ENCODE results near the gene CAND1.
"Not testable (repeated sequence)": the region's sequence is repeated elsewhere in the genome, so short reads cannot be mapped to it uniquely, and the experiment has no call there.

Gene CAND1

DNA sequence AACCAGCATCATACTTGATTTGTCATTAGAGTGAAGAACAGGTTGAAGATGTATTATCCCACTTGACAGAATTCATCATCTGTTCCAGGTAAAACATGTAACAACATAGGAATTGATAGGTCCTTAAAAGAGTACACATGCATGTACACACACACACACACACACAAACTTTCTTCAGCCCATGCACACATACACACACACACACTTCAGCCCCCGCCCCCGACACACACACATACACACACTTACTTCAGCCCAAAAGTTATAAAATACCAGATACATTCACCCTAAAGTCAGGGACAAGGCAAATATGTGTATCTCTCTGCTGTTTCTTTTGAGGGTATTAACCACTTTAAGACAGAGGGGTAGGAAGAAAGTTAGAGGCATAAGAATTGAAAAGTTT is 15.4 kb downstream of the CAND1 start:
- no peak for DNase-seq

- no peak for DNase-seq
These were observed 17.1 kb downstream of the CAND1 start for GRCh38 chr12:67286257-67286656.

GRCh38 chr12:67287311-67287710 is 18.2 kb downstream of the CAND1 start:
- DNase-seq: no peak

- DNase-seq: no peak
These were observed 19.4 kb downstream of the CAND1 start for GRCh38 chr12:67288561-67288960.

DNA sequence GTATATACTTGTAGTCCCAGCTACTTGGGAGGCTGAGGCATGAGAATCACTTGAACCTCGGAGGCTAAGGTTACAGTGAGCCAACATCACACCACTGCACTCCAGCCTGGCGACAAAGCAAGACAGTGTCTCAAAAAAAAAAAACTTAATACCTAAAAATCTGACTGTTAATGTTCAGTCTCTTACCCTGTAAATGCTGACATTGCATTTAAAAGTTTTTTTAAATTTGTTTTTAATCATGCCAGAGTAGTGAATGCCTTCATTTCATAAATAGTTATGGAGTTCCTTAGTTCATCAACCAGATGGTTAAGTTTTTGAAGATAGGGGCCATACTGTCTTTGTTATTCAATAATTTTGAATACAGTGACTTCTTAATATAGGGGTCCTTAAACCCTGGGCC is 21.2 kb downstream of the CAND1 start:
- no peak for DNase-seq

- no peak for DNase-seq
These were observed 30.4 kb downstream of the CAND1 start for GRCh38 chr12:67299526-67299925.

DNA sequence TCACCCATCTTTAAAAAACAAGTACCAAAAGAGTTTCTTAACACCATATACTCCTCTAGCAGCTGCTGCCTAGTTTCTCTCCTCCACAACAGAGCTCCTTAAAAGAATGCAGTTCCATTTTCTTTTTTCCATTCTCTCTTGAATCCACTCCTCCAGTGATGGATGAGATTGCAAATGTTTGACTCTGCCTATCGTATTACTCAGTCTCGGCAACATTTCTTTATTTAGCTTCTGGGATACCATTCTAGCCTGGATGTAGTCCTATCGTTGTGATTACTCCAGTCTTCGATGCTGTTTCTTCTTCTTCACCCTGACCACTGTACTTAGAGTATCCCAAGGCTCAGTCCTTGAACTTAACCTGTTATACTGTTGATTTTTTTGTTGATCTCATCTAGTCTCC is 30.8 kb downstream of the CAND1 start:
- DNase-seq: no peak

DNA sequence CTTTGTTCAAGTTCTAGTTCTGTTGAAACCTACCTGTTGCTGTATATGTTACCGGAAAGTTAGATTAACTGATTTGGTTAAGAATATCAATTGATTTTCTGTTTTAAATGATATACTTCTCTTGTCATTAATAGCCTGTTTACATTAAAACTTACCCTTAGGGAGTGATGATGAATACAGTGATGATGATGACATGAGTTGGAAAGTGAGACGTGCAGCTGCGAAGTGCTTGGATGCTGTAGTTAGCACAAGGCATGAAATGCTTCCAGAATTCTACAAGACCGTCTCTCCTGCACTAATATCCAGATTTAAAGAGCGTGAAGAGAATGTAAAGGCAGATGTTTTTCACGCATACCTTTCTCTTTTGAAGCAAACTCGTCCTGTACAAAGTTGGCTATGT is 33.0 kb downstream of the CAND1 start:
- no peak for DNase-seq

DNA sequence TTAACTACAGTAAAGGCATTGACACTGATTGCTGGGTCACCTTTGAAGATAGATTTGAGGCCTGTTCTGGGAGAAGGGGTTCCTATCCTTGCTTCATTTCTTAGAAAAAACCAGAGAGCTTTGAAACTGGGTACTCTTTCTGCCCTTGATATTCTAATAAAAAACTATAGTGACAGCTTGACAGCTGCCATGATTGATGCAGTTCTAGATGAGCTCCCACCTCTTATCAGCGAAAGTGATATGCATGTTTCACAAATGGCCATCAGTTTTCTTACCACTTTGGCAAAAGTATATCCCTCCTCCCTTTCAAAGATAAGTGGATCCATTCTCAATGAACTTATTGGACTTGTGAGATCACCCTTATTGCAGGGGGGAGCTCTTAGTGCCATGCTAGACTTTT is 36.4 kb downstream of the CAND1 start:
- no peak for DNase-seq

- no peak for DNase-seq
These were observed 37.6 kb downstream of the CAND1 start for GRCh38 chr12:67306712-67307111.

DNA sequence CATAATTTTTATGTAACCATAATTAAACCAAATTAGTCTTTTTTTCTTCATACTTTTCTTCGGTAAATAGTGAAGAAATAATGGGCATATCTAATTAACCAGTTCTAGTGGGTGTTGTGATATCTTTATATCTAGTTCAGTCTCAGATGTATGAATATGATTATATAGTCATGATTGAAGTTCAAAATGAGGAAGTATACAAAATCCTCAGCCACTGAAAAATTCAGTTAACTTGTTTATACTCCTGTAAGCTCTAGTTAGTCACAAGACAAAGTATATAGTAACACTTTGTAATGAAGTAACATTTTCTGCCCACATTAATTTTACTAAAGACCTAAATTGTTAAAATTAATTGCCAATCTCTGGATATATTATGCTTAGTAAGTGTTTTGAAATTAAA is 46.5 kb downstream of the CAND1 start:
- no peak for DNase-seq

DNA sequence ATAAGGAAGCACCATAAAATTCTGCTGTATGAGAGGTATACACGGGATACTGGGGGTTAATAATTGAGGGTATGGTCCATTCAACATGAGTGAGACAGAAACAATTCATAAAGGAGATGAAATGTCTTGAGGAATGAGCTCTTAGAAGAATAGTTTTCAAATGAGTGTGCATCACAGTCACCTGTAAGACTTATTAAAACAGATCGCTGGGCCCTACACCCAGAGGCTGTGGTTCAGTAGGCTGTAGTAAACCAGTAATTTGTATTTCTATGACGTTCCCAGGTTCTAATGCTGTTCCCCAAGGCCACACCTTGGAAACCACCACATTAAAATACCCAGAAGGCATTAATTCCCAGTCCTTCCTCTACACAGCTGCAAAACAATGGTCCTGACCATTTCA is 49.6 kb downstream of the CAND1 start:
- no peak for DNase-seq

- DNase-seq: no peak
These were observed 50.8 kb downstream of the CAND1 start for GRCh38 chr12:67319936-67320335.

DNA sequence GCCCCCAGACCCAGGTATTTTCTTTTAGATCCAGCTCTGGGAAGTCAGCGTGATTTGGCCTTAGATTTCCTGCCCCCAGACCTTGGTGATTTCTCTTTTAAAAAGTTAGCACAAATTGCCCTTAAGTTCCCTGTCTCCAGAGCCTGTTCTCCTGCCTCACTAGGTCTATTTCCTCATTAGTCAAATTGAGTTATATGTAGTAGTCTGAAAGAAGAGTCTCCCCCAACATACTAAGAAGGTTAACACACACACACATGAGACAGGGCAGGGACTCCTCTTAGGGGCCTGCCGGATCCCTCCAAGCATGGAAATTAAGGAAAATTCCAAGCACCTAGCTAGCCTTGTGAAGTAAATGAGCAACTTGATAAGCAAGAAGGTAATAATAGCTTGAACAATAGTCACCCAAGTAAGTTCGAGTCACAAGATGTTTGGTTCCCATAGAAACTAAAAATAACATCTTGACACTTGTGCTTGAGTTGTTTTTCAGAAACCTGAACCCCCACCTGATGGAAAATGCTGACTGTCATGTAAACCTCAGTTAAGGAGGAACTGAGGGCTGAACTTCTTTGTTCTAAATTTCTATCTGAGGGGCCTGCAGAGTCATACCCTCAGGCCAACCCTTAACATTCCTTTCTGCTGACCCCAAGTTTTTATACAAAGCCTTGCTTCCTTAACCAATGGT is 51.6 kb downstream of the CAND1 start:
- DNase-seq: no peak

DNA sequence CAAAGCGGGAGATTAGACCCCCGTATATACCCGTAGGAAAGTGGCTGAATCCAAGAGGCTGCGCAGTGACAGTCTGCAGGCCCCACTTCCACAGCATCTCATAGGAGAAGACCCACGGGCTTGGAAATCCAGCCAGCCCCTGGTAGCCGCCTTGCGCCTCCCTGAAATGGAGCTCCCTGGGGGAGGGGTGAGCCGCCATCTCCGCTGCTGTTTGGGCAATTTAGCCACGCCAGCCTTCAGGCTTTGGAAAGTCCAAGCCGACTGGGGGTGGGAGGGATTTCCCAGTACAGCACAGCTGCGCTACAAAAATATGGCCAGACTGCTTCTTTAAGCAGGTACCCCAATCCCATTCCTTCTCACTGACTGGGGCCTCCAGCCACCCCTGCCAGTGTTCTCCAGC is 53.4 kb downstream of the CAND1 start:
- no peak for DNase-seq

GRCh38 chr12:67323007-67323406 is 53.8 kb downstream of the CAND1 start:
- DNase-seq: no peak

DNA sequence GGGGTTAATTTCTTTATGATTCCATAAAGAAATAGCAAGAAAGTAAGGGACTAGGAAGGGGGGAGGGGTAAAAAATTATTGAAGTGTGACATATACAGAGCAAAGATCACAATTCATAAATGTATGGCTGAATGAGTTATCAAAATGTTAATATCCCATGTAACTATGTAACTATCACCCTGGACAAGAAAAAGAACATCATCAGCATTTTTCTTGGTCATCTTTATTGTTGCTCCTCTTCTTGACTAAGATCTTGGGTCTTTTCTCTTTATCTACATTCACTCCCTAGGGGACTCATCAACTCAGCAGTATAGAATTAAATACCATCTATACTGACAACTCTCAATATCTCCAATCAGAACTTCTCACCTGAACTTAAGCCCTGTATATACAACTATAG is 57.5 kb downstream of the CAND1 start:
- no peak for DNase-seq

GRCh38 chr12:67327466-67327865 is 58.3 kb downstream of the CAND1 start:
- DNase-seq: no peak

DNA sequence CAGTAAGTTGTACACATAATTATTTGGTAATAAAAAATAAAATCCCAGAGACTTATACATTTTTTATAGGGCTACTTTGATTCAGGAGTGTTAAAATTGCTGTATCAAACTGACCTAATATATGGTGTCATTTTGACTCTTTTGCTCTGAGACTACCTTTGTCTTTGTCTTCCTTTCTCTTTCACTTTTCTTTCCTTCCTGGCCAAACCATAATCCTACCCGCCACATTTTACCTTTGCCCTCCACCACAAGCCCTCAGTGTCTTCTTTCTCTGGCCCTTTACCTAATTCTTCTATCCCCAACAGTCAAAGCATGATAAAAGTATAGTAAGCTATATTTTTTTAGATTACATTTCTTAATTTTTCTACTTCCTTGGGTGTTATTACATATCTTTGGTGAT is 62.0 kb downstream of the CAND1 start:
- DNase-seq: no peak

GRCh38 chr12:67331828-67332227 is 62.7 kb downstream of the CAND1 start:
- DNase-seq: no peak

- DNase-seq: no peak
These were observed 64.5 kb downstream of the CAND1 start for GRCh38 chr12:67333649-67334048.

GRCh38 chr12:67338426-67338825 is 69.3 kb downstream of the CAND1 start:
- no peak for DNase-seq

DNA sequence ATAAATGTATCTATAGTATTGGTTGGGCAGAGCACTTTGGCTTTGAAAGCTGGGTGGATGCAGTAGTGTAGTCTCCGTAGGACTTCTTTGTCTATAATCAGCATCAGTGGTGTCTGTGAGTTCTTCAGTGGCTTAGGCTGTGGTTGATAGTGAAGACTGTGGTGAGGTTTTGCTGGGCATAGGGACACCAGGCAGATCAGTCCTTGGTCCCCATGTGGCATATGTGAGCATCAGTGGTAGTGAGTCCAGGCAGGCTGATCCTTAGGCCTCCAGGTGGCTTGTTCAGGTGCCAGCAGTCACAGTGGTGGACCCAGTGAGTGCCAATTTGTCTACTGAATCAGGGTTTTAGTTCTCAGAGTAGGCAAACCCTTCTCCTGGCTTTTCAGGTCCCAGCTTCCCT is 70.4 kb downstream of the CAND1 start:
- no peak for DNase-seq

DNA sequence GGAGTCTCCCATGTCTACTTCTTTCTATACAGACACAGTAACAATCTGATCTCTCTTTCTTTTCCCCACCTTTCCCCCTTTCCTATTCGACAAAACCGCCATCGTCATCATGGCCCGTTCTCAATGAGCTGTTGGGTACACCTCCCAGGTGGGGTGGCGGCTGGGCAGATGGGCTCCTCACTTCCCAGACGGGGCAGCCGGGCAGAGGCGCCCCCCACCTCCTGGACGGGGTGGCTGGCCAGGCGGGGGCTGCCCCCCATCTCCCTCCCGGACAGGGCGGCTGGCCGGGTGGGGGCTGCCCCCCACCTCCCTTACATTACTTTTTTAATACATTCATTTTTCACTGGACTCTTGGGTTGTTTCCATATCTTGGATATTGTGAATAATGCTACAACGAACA is 71.9 kb downstream of the CAND1 start:
- DNase-seq: not testable (repeated sequence)

DNA sequence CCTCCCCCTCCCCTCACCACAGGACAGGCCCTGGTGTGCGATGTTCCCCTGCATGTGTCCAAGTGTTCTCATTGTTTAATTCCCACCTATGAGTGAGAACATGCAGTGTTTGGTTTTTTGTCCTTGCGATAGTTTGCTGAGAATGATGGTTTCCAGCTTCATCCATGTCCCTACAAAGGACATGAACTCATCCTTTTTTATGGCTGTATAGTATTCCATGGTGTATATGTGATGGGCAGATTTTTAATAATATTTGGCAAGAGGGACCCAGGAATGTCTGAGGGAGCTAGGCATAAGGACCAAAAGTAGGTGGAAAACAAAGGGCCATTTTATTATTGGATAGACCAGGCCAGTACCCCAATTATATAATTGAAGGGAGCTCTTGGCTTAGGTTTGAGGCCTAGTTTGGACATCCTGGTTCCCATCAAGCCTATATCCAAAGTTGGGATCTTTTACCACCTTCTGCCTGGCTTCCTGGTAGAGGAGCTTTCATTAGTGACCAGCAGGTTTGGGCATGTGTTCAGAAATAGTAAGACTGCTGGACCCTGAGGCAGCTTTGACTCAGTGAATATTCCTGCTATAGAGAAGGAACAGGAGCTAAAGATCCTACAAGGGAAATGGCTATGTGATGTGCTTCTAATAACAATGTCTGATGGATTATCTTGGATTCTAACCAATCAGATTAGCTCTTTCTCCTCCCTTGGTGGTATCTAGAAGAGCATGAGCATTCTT is 76.0 kb downstream of the CAND1 start:
- no peak for DNase-seq

Measured in NCI-H2081 (cell line).